HepG2 (cell line): ENCODE data around the gene PLK2.

Experiments used
- CBX2 ChIP-seq, 2 experiments: fragments of 200-600 bp in 1 of 2; sonication (generic); formaldehyde crosslinking in 1 of 2; IDR thresholded peaks; 2 replicates each; pipeline versions ENCODE4 v1.7.0 to v1.8.1; 2018 to 2022; ENCODE audit warnings: low read depth in 2 of 2, low read length in 1 of 2, mild to moderate bottlenecking in 1 of 2, missing genetic modification reagents in 1 of 2
- MIXL1 ChIP-seq: IDR thresholded peaks from 2 replicates; pipeline ENCODE4 v1.6.1; 2016
- RFX5 ChIP-seq: IDR thresholded peaks from 2 replicates; pipeline ENCODE4 v1.6.1; 2011; ENCODE audit warnings: low read depth, low read length, improper control_type of control experiment
- ZFAT ChIP-seq: sonication (generic); formaldehyde crosslinking; conservative IDR thresholded peaks from 2 replicates; pipeline ENCODE4 v1.8.1; 2023; ENCODE audit warnings: missing genetic modification reagents, inconsistent platforms
- TF ChIP-seq, protein P1 (sequence below): sonication (generic); formaldehyde crosslinking; IDR thresholded peaks from 2 replicates; pipeline ENCODE4 v1.5.0; 2020; ENCODE audit warnings: mild to moderate bottlenecking, missing genetic modification reagents, moderate library complexity

DNA sequence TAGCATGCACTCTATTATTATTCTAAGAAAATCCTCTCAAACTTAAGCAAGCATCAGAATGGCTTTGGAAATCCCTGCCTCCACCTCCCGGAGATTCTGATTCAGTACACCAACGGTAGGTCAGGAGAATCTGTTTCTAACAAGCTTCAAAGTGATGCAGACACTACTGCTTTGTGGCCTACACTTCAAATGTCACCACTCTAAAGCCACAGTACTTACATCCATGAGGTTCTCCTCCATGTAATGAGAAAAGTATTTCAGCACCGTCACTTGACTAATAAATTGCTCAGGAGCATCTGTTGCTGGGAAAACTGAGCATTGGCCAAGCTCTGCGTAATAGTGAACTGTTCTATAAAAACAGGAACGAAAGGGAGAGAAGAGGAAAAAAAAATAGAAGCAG, 4.8 kb downstream of the PLK2 start:
- no peak for TF ChIP-seq ZFAT (CRISPR knock-in tag)
- TF ChIP-seq, protein P1, sequence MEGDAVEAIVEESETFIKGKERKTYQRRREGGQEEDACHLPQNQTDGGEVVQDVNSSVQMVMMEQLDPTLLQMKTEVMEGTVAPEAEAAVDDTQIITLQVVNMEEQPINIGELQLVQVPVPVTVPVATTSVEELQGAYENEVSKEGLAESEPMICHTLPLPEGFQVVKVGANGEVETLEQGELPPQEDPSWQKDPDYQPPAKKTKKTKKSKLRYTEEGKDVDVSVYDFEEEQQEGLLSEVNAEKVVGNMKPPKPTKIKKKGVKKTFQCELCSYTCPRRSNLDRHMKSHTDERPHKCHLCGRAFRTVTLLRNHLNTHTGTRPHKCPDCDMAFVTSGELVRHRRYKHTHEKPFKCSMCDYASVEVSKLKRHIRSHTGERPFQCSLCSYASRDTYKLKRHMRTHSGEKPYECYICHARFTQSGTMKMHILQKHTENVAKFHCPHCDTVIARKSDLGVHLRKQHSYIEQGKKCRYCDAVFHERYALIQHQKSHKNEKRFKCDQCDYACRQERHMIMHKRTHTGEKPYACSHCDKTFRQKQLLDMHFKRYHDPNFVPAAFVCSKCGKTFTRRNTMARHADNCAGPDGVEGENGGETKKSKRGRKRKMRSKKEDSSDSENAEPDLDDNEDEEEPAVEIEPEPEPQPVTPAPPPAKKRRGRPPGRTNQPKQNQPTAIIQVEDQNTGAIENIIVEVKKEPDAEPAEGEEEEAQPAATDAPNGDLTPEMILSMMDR (CRISPR knock-in tag), result no peak
- no peak for TF ChIP-seq MIXL1 (CRISPR knock-in tag)
- TF ChIP-seq RFX5, result no peak
- no peak for TF ChIP-seq CBX2 (IDR thresholded peaks at IDR 0.05; ENCODE audit: low read depth, low read length)
- no peak for TF ChIP-seq CBX2 (CRISPR knock-in tag; IDR thresholded peaks at IDR 0.05; ENCODE audit: low read depth)
